K562 (cell line): ENCODE data around the gene HOXB1. TPM values are rescaled to one million over a fixed set of nuclear protein-coding genes. Genes with fewer than 3 reads are reported as not detected.

ENCODE experiments used
- ADNP ChIP-seq: fragments of 200-800 bp; sonication (Bioruptor generic); IDR thresholded peaks from 2 replicates; pipeline ENCODE4 v1.6.1; 2016; ENCODE audit warnings: missing genetic modification characterization, missing compliant biosample characterization
- ARID1B ChIP-seq: fragments of 450-650 bp; IDR thresholded peaks from 2 replicates; pipeline ENCODE4 v1.6.1; 2016; ENCODE audit warnings: antibody characterized with exemption, mild to moderate bottlenecking, inconsistent platforms
- ARID2 ChIP-seq: fragments of 450-650 bp; IDR thresholded peaks from 2 replicates; pipeline ENCODE4 v1.6.1; 2017; ENCODE audit warnings: antibody characterized with exemption, mild to moderate bottlenecking
- CTBP1 ChIP-seq: fragments of 450-650 bp; IDR thresholded peaks from 2 replicates; pipeline ENCODE4 v1.6.1; 2016; ENCODE audit warnings: borderline replicate concordance
- DPF2 ChIP-seq: fragments of 450-650 bp; IDR thresholded peaks from 2 replicates; pipeline ENCODE4 v1.6.1; 2016
- FOSL1 ChIP-seq: fragments of 200-800 bp; sonication (Bioruptor generic); conservative IDR thresholded peaks from 2 replicates; pipeline ENCODE4 v1.6.1; 2016; ENCODE audit warnings: missing genetic modification characterization, missing compliant biosample characterization
- MEIS2 ChIP-seq: fragments of 450-650 bp; IDR thresholded peaks from 2 replicates; pipeline ENCODE4 v1.6.1; 2014; ENCODE audit warnings: mild to moderate bottlenecking; ENCODE audit not compliant: partially characterized antibody
- MTA1 ChIP-seq: fragments of 450-650 bp; IDR thresholded peaks from 2 replicates; pipeline ENCODE4 v1.6.1; 2017; ENCODE audit warnings: borderline replicate concordance
- NEUROD1 ChIP-seq: fragments of 150-350 bp; IDR thresholded peaks from 2 replicates; pipeline ENCODE4 v1.6.1; 2014; ENCODE audit warnings: borderline replicate concordance, low read length, low read depth; ENCODE audit not compliant: partially characterized antibody
- SETDB1 ChIP-seq: IDR thresholded peaks from one replicate; pipeline ENCODE4 v1.6.1; 2012; ENCODE audit warnings: low read length, control low read depth, inconsistent platforms
- SMAD2 ChIP-seq: fragments of 150-350 bp; IDR thresholded peaks from 2 replicates; pipeline ENCODE4 v1.6.1; 2014; ENCODE audit warnings: low read depth, mild to moderate bottlenecking, low read length
- TAF1 ChIP-seq: IDR thresholded peaks from 2 replicates; pipeline ENCODE4 v1.6.1; 2011; ENCODE audit warnings: mild to moderate bottlenecking, low read length, moderate library complexity; ENCODE audit not compliant: insufficient read depth, control insufficient read depth, severe bottlenecking; ENCODE audit errors: extremely low read depth
- TEAD1 ChIP-seq, 2 experiments: fragments of 450-650 bp in 1 of 2; sonication (generic) in 1 of 2; formaldehyde crosslinking; IDR thresholded peaks; 2 replicates each; pipeline versions ENCODE4 v1.4.0 to v1.8.0; 2020 to 2022; ENCODE audit warnings: mild to moderate bottlenecking in 2 of 2, missing genetic modification reagents in 1 of 2
- TEAD2 ChIP-seq: fragments of 450-650 bp; IDR thresholded peaks from 2 replicates; pipeline ENCODE4 v1.6.1; 2016; ENCODE audit warnings: missing genetic modification characterization, control low read depth, missing compliant biosample characterization
- ZNF316 ChIP-seq: fragments of 450-650 bp; IDR thresholded peaks from 2 replicates; pipeline ENCODE4 v1.6.1; 2016
- polyA plus RNA-seq, 8 experiments: library from polyadenylated mRNA; depleted of rRNA in 4 of 8; stranded (reverse) in 5 of 8; unstranded in 3 of 8; fragments of >200 nt; fragmentation: Nextera tagmentation in 2 of 8; fragmentation: Illumina TruSeq in 1 of 8; extraction: Ambion mirVana in 2 of 8; extraction: Trizol in 1 of 8; gene quantifications; 2 replicates each; pipeline versions ENCODE4 v1.2.1 to v1.2.3, GENCODE V29; 2011 to 2014; ENCODE audit warnings: inconsistent platforms in 1 of 8, missing spikeins in 1 of 8
- total RNA-seq, 7 experiments: library from RNA; depleted of rRNA in 6 of 7; stranded (reverse); fragments of >200 nt in 6 of 7; fragmentation: Illumina TruSeq in 2 of 7; extraction: Trizol in 2 of 7; gene quantifications; 2 replicates each; pipeline versions ENCODE4 v1.2.1 to v1.2.3, GENCODE V29; 2011 to 2021; ENCODE audit warnings: low replicate concordance in 1 of 7
- TF ChIP-seq, protein P1 (sequence below): sonication (generic); formaldehyde crosslinking; IDR thresholded peaks from 2 replicates; pipeline ENCODE4 v1.8.0; 2023; ENCODE audit warnings: missing genetic modification reagents, mild to moderate bottlenecking, borderline replicate concordance

HOXB1 gene
- total and polyA plus RNA-seq, 9 of the 15 experiments (the other 6 are each of a cell fraction or from before 2014, with no cell fraction given): 0.04 TPM; not detected in 8

DNA sequence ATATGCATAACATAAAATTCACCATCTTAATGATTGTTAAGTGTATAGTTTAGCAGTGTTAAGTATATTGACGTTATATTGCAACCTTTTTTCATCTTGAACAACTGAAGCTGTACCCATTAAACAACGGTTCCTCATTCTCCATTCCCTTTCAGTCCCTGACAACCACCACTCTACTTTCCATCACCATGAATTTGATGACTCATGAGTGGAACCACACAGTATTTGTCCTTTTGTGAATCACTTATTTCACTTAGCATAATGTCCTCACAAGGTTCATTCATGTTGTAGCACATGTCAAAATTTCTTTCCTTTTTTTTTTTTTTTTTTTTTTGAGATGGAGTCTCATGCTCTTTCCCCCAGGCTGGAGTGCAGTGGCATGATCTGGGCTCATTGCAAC is 46.0 kb downstream of the HOXB1 start (continued):
- TF ChIP-seq ADNP (0 out of 2 replicates have a peak, but pooled peaks have one; percentile 23), TEAD1 (CRISPR knock-in tag; IDR thresholded peaks at IDR 0.05) (no peak), NEUROD1 (no peak), MEIS2 (peak; percentile 30), SMAD2 (no peak), ARID2 (no peak), TEAD2 (tag) (no peak), TAF1 (no peak), ZNF316 (peak; percentile 95), DPF2 (peak; percentile 46; the same call in 1 of the 2 replicates), FOSL1 (peak; percentile 89), SETDB1 (no peak), ARID1B (peak; percentile 60), CTBP1 (no peak), MTA1 (no peak)
- TF ChIP-seq, protein P1, sequence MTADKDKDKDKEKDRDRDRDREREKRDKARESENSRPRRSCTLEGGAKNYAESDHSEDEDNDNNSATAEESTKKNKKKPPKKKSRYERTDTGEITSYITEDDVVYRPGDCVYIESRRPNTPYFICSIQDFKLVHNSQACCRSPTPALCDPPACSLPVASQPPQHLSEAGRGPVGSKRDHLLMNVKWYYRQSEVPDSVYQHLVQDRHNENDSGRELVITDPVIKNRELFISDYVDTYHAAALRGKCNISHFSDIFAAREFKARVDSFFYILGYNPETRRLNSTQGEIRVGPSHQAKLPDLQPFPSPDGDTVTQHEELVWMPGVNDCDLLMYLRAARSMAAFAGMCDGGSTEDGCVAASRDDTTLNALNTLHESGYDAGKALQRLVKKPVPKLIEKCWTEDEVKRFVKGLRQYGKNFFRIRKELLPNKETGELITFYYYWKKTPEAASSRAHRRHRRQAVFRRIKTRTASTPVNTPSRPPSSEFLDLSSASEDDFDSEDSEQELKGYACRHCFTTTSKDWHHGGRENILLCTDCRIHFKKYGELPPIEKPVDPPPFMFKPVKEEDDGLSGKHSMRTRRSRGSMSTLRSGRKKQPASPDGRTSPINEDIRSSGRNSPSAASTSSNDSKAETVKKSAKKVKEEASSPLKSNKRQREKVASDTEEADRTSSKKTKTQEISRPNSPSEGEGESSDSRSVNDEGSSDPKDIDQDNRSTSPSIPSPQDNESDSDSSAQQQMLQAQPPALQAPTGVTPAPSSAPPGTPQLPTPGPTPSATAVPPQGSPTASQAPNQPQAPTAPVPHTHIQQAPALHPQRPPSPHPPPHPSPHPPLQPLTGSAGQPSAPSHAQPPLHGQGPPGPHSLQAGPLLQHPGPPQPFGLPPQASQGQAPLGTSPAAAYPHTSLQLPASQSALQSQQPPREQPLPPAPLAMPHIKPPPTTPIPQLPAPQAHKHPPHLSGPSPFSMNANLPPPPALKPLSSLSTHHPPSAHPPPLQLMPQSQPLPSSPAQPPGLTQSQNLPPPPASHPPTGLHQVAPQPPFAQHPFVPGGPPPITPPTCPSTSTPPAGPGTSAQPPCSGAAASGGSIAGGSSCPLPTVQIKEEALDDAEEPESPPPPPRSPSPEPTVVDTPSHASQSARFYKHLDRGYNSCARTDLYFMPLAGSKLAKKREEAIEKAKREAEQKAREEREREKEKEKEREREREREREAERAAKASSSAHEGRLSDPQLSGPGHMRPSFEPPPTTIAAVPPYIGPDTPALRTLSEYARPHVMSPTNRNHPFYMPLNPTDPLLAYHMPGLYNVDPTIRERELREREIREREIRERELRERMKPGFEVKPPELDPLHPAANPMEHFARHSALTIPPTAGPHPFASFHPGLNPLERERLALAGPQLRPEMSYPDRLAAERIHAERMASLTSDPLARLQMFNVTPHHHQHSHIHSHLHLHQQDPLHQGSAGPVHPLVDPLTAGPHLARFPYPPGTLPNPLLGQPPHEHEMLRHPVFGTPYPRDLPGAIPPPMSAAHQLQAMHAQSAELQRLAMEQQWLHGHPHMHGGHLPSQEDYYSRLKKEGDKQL: no peak
